Panc1 (cell line): Measurements from ENCODE around the gene CFAP299. TPM values are rescaled to one million over a fixed set of nuclear protein-coding genes. Genes with fewer than 3 reads are reported as not detected.
"Not testable (repeated sequence)": the region's sequence is repeated elsewhere in the genome, so short reads cannot be mapped to it uniquely, and the experiment has no call there.

ENCODE experiments used
- ATAC-seq: fragments of 200-7000 bp; cut with Tn5 transposase; 2 replicates; pipeline ENCODE4 v1.9.1; 2020; ENCODE audit warnings: mild to moderate bottlenecking, moderate library complexity
- BruUV-seq: library from RNA; stranded (reverse); fragments of 400-500 nt; replicated peaks from 2 replicates; lab custom pipeline; 2021; lab: Mats Ljungman, UMichigan
- CTCF ChIA-PET: fragments of 300-600 bp; sonication (Branson Sonifier 250); formaldehyde crosslinking; loops from one replicate; lab custom pipeline; 2022; ENCODE audit warnings: antibody characterized with exemption; lab: Charles Lee
- POLR2A ChIA-PET: fragments of 300-600 bp; sonication (Branson Sonifier 250); formaldehyde crosslinking; loops from one replicate; lab custom pipeline; 2022; ENCODE audit warnings: antibody characterized with exemption; lab: Charles Lee
- DNase-seq: peaks from one replicate; pipeline ENCODE4 v3.0.0-alpha.2; 2010; ENCODE audit warnings: low read depth, low spot score
- H3K27ac ChIP-seq: 2 replicates; pipeline ENCODE4 v1.5.1; 2011; ENCODE audit warnings: mild to moderate bottlenecking, low read length, inconsistent platforms
- H3K27me3 ChIP-seq: fragments of 200-500 bp; sonication (Bioruptor generic); 2 replicates; pipeline ENCODE4 v1.6.0; 2014; ENCODE audit warnings: low read length, inconsistent platforms; ENCODE audit not compliant: control insufficient read depth, insufficient read depth
- H3K36me3 ChIP-seq: fragments of 200-500 bp; sonication (Bioruptor generic); 2 replicates; pipeline ENCODE4 v1.5.1; 2014; ENCODE audit warnings: inconsistent platforms, mild to moderate bottlenecking, low read length, moderate library complexity; ENCODE audit not compliant: control insufficient read depth, insufficient read depth
- H3K4me1 ChIP-seq: 2 replicates; pipeline ENCODE4 v1.5.1; 2011; ENCODE audit warnings: inconsistent platforms, mild to moderate bottlenecking, low read length, moderate library complexity; ENCODE audit not compliant: control insufficient read depth, insufficient read depth
- H3K4me3 ChIP-seq, 2 experiments: 2 replicates each; pipeline ENCODE4 v1.5.1; 2011 to 2012; ENCODE audit warnings: low read depth in 2 of 2, low read length in 2 of 2, mild to moderate bottlenecking in 2 of 2, inconsistent platforms in 1 of 2, moderate library complexity in 1 of 2
- H3K9me3 ChIP-seq: fragments of 200-500 bp; sonication (Bioruptor generic); 2 replicates; pipeline ENCODE4 v1.5.1; 2014; ENCODE audit warnings: low read depth, mild to moderate bottlenecking, inconsistent platforms, low read length, moderate library complexity; ENCODE audit not compliant: control insufficient read depth, insufficient read depth
- POLR2AphosphoS5 ChIP-seq: IDR thresholded peaks from 2 replicates; pipeline ENCODE4 v1.6.1; 2012; ENCODE audit warnings: mild to moderate bottlenecking, low read depth, low read length, moderate library complexity
- SIN3A ChIP-seq: IDR thresholded peaks from 2 replicates; pipeline ENCODE4 v1.6.1; 2012; ENCODE audit warnings: low read depth, mild to moderate bottlenecking, low read length, moderate library complexity, borderline replicate concordance; ENCODE audit not compliant: insufficient read depth
- TCF7L2 ChIP-seq: IDR thresholded peaks from 2 replicates; pipeline ENCODE4 v1.6.1; 2011; ENCODE audit warnings: mild to moderate bottlenecking, low read depth, low read length, inconsistent platforms
- in situ Hi-C: cut with HindIII; loops from 2 replicates; pipeline ENCODE4 v1.10.0; 2016; ENCODE audit warnings: low sequenced_read_pairs, low pct_unique_long_range_greater_than_20kb
- intact Hi-C: fragments of 100-400 bp; cut with micrococcal nuclease; formaldehyde crosslinking; loops from one replicate; pipeline ENCODE4 v1.10.0; 2022; ENCODE audit not compliant: unreplicated experiment
- total RNA-seq: library from RNA; stranded (reverse); gene quantifications from one replicate; pipeline ENCODE4 v1.2.1, GENCODE V29; 2021; ENCODE audit not compliant: unreplicated experiment
- TF ChIP-seq, protein P1 (sequence below): fragments of 450-650 bp; IDR thresholded peaks from 2 replicates; pipeline ENCODE4 v1.5.1; 2017; ENCODE audit warnings: mild to moderate bottlenecking
- TF ChIP-seq, protein P2 (sequence below), 2 experiments: IDR thresholded peaks; 2 replicates each; pipeline ENCODE4 v1.6.1; 2011 to 2012; ENCODE audit warnings: low read depth in 2 of 2, control low read depth in 1 of 2, low read length in 1 of 2, mild to moderate bottlenecking in 1 of 2, moderate library complexity in 1 of 2; ENCODE audit not compliant: insufficient read depth in 1 of 2

The CFAP299 gene
- total RNA-seq, 1 experiment from 2014 or later = not detected

DNA sequence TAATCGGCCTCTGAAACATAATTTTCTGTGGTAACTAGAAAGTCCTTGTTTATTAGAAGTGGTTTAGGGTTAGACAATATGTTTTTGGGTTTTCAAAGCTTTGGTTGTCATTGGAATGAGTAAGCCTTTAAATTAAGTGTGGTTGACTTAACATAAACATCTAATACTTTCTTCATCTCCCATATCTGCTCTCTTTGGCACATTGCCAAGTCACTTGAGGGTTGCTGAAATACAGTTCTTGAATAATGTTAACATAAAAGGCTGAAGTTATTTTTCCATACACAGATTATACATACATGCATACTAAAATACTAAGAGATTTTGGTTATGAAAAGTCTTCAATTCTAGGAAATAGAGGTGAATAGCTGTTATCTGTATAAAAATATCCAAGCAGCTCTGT, 453.3 kb downstream of the CFAP299 start:
- Histone ChIP-seq H3K27ac (no peak overlapping the region), H3K27me3 (no peaks in the 10 kb centered on the region), H3K4me3 (no peak overlapping the region), H3K4me1 (no peaks in the 10 kb centered on the region), H3K36me3 (no peaks in the 10 kb centered on the region), H3K9me3 (no peaks in the 10 kb centered on the region)
- ATAC-seq (no peak), DNase-seq (no peak)
- CTCF ChIA-PET = no interaction called here
- no TSS peak for BruUV-seq
- TF ChIP-seq SIN3A (no peak), POLR2AphosphoS5 (no peak), TCF7L2 (no peak)
- TF ChIP-seq, protein P1, sequence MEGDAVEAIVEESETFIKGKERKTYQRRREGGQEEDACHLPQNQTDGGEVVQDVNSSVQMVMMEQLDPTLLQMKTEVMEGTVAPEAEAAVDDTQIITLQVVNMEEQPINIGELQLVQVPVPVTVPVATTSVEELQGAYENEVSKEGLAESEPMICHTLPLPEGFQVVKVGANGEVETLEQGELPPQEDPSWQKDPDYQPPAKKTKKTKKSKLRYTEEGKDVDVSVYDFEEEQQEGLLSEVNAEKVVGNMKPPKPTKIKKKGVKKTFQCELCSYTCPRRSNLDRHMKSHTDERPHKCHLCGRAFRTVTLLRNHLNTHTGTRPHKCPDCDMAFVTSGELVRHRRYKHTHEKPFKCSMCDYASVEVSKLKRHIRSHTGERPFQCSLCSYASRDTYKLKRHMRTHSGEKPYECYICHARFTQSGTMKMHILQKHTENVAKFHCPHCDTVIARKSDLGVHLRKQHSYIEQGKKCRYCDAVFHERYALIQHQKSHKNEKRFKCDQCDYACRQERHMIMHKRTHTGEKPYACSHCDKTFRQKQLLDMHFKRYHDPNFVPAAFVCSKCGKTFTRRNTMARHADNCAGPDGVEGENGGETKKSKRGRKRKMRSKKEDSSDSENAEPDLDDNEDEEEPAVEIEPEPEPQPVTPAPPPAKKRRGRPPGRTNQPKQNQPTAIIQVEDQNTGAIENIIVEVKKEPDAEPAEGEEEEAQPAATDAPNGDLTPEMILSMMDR = no peak
- TF ChIP-seq, protein P2, sequence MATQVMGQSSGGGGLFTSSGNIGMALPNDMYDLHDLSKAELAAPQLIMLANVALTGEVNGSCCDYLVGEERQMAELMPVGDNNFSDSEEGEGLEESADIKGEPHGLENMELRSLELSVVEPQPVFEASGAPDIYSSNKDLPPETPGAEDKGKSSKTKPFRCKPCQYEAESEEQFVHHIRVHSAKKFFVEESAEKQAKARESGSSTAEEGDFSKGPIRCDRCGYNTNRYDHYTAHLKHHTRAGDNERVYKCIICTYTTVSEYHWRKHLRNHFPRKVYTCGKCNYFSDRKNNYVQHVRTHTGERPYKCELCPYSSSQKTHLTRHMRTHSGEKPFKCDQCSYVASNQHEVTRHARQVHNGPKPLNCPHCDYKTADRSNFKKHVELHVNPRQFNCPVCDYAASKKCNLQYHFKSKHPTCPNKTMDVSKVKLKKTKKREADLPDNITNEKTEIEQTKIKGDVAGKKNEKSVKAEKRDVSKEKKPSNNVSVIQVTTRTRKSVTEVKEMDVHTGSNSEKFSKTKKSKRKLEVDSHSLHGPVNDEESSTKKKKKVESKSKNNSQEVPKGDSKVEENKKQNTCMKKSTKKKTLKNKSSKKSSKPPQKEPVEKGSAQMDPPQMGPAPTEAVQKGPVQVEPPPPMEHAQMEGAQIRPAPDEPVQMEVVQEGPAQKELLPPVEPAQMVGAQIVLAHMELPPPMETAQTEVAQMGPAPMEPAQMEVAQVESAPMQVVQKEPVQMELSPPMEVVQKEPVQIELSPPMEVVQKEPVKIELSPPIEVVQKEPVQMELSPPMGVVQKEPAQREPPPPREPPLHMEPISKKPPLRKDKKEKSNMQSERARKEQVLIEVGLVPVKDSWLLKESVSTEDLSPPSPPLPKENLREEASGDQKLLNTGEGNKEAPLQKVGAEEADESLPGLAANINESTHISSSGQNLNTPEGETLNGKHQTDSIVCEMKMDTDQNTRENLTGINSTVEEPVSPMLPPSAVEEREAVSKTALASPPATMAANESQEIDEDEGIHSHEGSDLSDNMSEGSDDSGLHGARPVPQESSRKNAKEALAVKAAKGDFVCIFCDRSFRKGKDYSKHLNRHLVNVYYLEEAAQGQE (IDR thresholded peaks at IDR 0.05; ENCODE audit: insufficient read depth in 1 of 2, low read depth in 2 of 2, low read length in 1 of 2) = no peak
- intact Hi-C loops (no loop called here), in situ Hi-C loops (no loop called here)
- POLR2A ChIA-PET = interaction anchor here (0.6 kb wide), 1 partner anchor 54 kb away, joined by 3 read pairs; no protein-coding TSS in a partner anchor

GRCh38 chr4:80790152-80790551, 454.6 kb downstream of the CFAP299 start:
- ChIA-PET CTCF (no interaction called here), POLR2A (no interaction called here)
- no peak for DNase-seq
- intact Hi-C loops = no loop called here
- no peak overlapping the region for H3K4me3 ChIP-seq
- TF ChIP-seq, protein P1 = no peak
- no peak for TF ChIP-seq SIN3A
- no peak for TF ChIP-seq TCF7L2
- TF ChIP-seq, protein P2 (IDR thresholded peaks at IDR 0.05; ENCODE audit: insufficient read depth in 1 of 2, low read depth in 2 of 2, low read length in 1 of 2) = no peak
- no peak for TF ChIP-seq POLR2AphosphoS5
- ATAC-seq = no peak
- H3K4me1 ChIP-seq = no peaks in the 10 kb centered on the region
- in situ Hi-C loops = no loop called here
- no peaks in the 10 kb centered on the region for H3K36me3 ChIP-seq
- no peak overlapping the region for H3K27ac ChIP-seq
- H3K27me3 ChIP-seq = no peaks in the 10 kb centered on the region
- no peaks in the 10 kb centered on the region for H3K9me3 ChIP-seq
- BruUV-seq = no TSS peak

DNA sequence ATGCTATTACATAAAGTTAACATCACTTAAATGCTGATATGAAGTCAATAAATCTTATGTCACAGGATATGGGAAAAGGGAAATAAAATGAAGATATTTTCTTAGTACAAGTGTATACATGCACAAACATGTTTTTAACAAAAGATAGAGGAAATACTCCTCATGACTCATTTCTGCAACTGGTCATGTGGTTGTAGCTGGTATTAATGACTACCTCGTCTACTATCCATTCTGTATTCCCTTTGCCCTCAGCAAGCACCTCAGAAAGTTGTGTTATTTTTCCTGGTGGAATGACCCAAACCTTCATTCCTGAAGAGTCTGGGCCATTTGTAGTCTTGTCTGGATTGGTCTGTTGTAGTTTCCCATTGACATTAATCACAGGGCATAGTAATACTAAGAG, 458.1 kb downstream of the CFAP299 start:
- BruUV-seq, CTCF ChIA-PET, H3K4me3 ChIP-seq, ATAC-seq, H3K9me3 ChIP-seq, intact Hi-C loops, POLR2A ChIA-PET, H3K27ac ChIP-seq, H3K36me3 ChIP-seq, in situ Hi-C loops, H3K27me3 ChIP-seq, DNase-seq, H3K4me1 ChIP-seq: not testable (repeated sequence)
